SJSA1 (cell line): ENCODE results near the gene PRADC1. TPM values are rescaled to one million over a fixed set of nuclear protein-coding genes. Genes with fewer than 3 reads are reported as not detected.

Source experiments
- DNase-seq, 2 experiments: peaks; one replicate each; pipeline ENCODE4 v3.0.0-alpha.2; 2015 to 2020; ENCODE audit warnings: low spot score in 2 of 2, low read depth in 1 of 2
- H3K27ac ChIP-seq: fragments of 250-450 bp; sonication (Bioruptor Pico); 2 replicates; pipeline ENCODE4 v1.5.1; 2020; ENCODE audit warnings: mild to moderate bottlenecking, moderate library complexity
- H3K27me3 ChIP-seq: fragments of 250-450 bp; sonication (Bioruptor Pico); replicated peaks from 2 replicates; pipeline ENCODE4 v1.5.1; 2020; ENCODE audit warnings: mild to moderate bottlenecking, moderate library complexity
- H3K36me3 ChIP-seq: fragments of 250-450 bp; sonication (Bioruptor Pico); 2 replicates; pipeline ENCODE4 v1.5.1; 2020; ENCODE audit warnings: mild to moderate bottlenecking
- H3K4me1 ChIP-seq: fragments of 250-450 bp; sonication (Bioruptor Pico); replicated peaks from 2 replicates; pipeline ENCODE4 v1.6.1; 2021; ENCODE audit warnings: mild to moderate bottlenecking
- H3K4me3 ChIP-seq: fragments of 250-450 bp; sonication (Bioruptor Pico); 2 replicates; pipeline ENCODE4 v1.5.1; 2020; ENCODE audit warnings: mild to moderate bottlenecking
- H3K9me3 ChIP-seq: fragments of 250-450 bp; sonication (Bioruptor Pico); replicated peaks from 2 replicates; pipeline ENCODE4 v1.5.1; 2020; ENCODE audit warnings: mild to moderate bottlenecking
- total RNA-seq: library from RNA; depleted of rRNA; stranded (reverse); fragments of >200 nt; shearing (Covaris generic); gene quantifications from 2 replicates; pipeline ENCODE4 v1.2.3, GENCODE V29; 2014; rRNA removed

PRADC1 gene
- total RNA-seq, 1 experiment from 2014 or later: 42.0 TPM

GRCh38 chr2:73185965-73186364 is 47.1 kb downstream of the PRADC1 start:
- H3K27ac ChIP-seq: no peak overlapping the region
- H3K36me3 ChIP-seq: no peaks in the 10 kb centered on the region
- no peak overlapping the region for H3K4me3 ChIP-seq
- no peak for DNase-seq
- H3K9me3 ChIP-seq: no peaks in the 10 kb centered on the region
- no peaks in the 10 kb centered on the region for H3K4me1 ChIP-seq
- H3K27me3 ChIP-seq: peaks cover 17% of the 10 kb centered on the region; the same call in 1 of the 2 replicates

Other genes with a start within 250 kb of the PRADC1 start
- 8.2 and 13.3 TPM in 2 replicates for gene SFXN5, start 161.5 kb downstream of the PRADC1 start, total RNA-seq
- 15.5 and 23.0 TPM in 2 replicates for gene RAB11FIP5, start 120.3 kb downstream of the PRADC1 start, total RNA-seq
- gene NOTO, start 30.7 kb downstream of the PRADC1 start, total RNA-seq: not detected in 2 replicates
- gene SMYD5, start 19.0 kb downstream of the PRADC1 start, total RNA-seq: 20.7 and 24.3 TPM in 2 replicates
- 570 and 815 TPM in 2 replicates for gene CCT7, start 1.1 kb upstream of the PRADC1 start, total RNA-seq
- 0.05 and 0.72 TPM in 2 replicates for gene FBXO41, start 51.2 kb upstream of the PRADC1 start, total RNA-seq
- not detected in 2 replicates for gene EGR4, start 60.3 kb upstream of the PRADC1 start, total RNA-seq
- 12.8 and 22.3 TPM in 2 replicates for gene ALMS1, start 152.6 kb upstream of the PRADC1 start, total RNA-seq